B cell (primary cell): ENCODE data around the gene RAB30. TPM values are rescaled to one million over a fixed set of nuclear protein-coding genes. Genes with fewer than 3 reads are reported as not detected.

Experiments used
- ATAC-seq: fragments of 200-7000 bp; cut with Tn5 transposase; one replicate; pipeline ENCODE4 v1.10.0; 2021; ENCODE audit warnings: low read depth, mild to moderate bottlenecking, moderate number of reproducible peaks, moderate library complexity
- CTCF ChIA-PET: fragments of 350-600 bp; sonication (Branson Sonifier 250); formaldehyde crosslinking; loops from one replicate; lab custom pipeline; 2021; ENCODE audit warnings: antibody characterized with exemption, inconsistent platforms; lab: Charles Lee
- POLR2A ChIA-PET: fragments of 350-600 bp; sonication (Branson Sonifier 250); formaldehyde crosslinking; loops from one replicate; lab custom pipeline; 2021; ENCODE audit warnings: antibody characterized with exemption; lab: Charles Lee
- DNase-seq: peaks from one replicate; pipeline ENCODE4 v3.0.0; 2013
- H2AFZ ChIP-seq: 2 replicates; pipeline ENCODE4 v1.6.1; 2012; ENCODE audit warnings: mild to moderate bottlenecking, low read depth, low read length; ENCODE audit not compliant: insufficient read depth, poor library complexity, severe bottlenecking
- H3K27ac ChIP-seq, 2 donors: 1 replicate in 1 of 2; 2 replicates in 1 of 2; pipeline ENCODE4 v1.5.1; 2012 to 2013; ENCODE audit warnings: low read length in 2 of 2, mild to moderate bottlenecking in 2 of 2, moderate library complexity in 1 of 2
- H3K27me3 ChIP-seq, 4 experiments: fragments of 200-600 bp in 1 of 4; sonication (generic) in 1 of 4; replicated peaks in 1 of 4; 1 replicate in 2 of 4; 2 replicates in 2 of 4; pipeline versions ENCODE4 v1.6.1 to v1.7.0; 2013 to 2016; ENCODE audit warnings: low read length in 3 of 4, mild to moderate bottlenecking in 2 of 4, mixed read lengths in 1 of 4, moderate library complexity in 1 of 4; ENCODE audit not compliant: insufficient read depth in 4 of 4, control insufficient read depth in 3 of 4; ENCODE audit errors: control extremely low read depth in 1 of 4
- H3K36me3 ChIP-seq, 2 experiments: replicated peaks in 1 of 2; 1 replicate in 1 of 2; 2 replicates in 1 of 2; pipeline versions ENCODE4 v1.6.1 to v1.7.1; 2013; ENCODE audit warnings: low read length in 1 of 2; ENCODE audit not compliant: insufficient read depth in 2 of 2, control insufficient read depth in 1 of 2; ENCODE audit errors: control extremely low read depth in 1 of 2, extremely low read depth in 1 of 2
- H3K4me1 ChIP-seq, 2 donors: fragments of 200-600 bp in 1 of 2; sonication (generic) in 1 of 2; 1 replicate in 1 of 2; 2 replicates in 1 of 2; pipeline versions ENCODE4 v1.5.1 to v1.6.1; 2013 to 2017; ENCODE audit warnings: low read length in 2 of 2; ENCODE audit not compliant: control insufficient read depth in 2 of 2, insufficient read depth in 2 of 2
- H3K4me2 ChIP-seq: replicated peaks from 2 replicates; pipeline ENCODE3; 2012; ENCODE audit warnings: mild to moderate bottlenecking, low read depth, low read length; ENCODE audit not compliant: poor library complexity, severe bottlenecking
- H3K4me3 ChIP-seq, 5 experiments: fragments of 200-600 bp in 1 of 5; sonication (generic) in 1 of 5; 1 replicate in 3 of 5; 2 replicates in 2 of 5; pipeline versions ENCODE4 v1.5.1 to v1.7.0; 2011 to 2016; ENCODE audit warnings: low read length in 4 of 5, mild to moderate bottlenecking in 4 of 5, low read depth in 2 of 5, control low read depth in 1 of 5, moderate library complexity in 1 of 5; ENCODE audit not compliant: insufficient read depth in 1 of 5; ENCODE audit errors: control extremely low read depth in 1 of 5, extremely low read depth in 1 of 5
- H3K79me2 ChIP-seq: fragments of 200-600 bp; sonication (generic); one replicate; pipeline ENCODE4 v1.6.0; 2016; ENCODE audit warnings: low read length; ENCODE audit not compliant: control insufficient read depth, insufficient read depth
- H3K9ac ChIP-seq: fragments of 200-600 bp; sonication (generic); 2 replicates; pipeline ENCODE4 v1.6.1; 2017; ENCODE audit warnings: mild to moderate bottlenecking, low read length, moderate library complexity
- H3K9me3 ChIP-seq, 3 donors: one replicate each; pipeline versions ENCODE4 v1.6.1 to v1.7.1; 2013; ENCODE audit warnings: low read length in 2 of 3; ENCODE audit not compliant: control insufficient read depth in 2 of 3, insufficient read depth in 1 of 3; ENCODE audit errors: control extremely low read depth in 1 of 3
- H4K20me1 ChIP-seq: 2 replicates; pipeline ENCODE4 v1.6.0; 2012; ENCODE audit warnings: mild to moderate bottlenecking, low read length; ENCODE audit not compliant: insufficient read depth, control insufficient read depth, poor library complexity, severe bottlenecking
- H3K27ac Mint-ChIP-seq: one replicate; pipeline ENCODE4 v1.8.0; 2021; ENCODE audit warnings: mixed read lengths
- H3K27me3 Mint-ChIP-seq: one replicate; pipeline ENCODE4 v1.8.0; 2021; ENCODE audit warnings: mixed read lengths
- H3K4me1 Mint-ChIP-seq: one replicate; pipeline ENCODE4 v1.8.0; 2021; ENCODE audit warnings: mixed read lengths
- H3K4me3 Mint-ChIP-seq: one replicate; pipeline ENCODE4 v1.8.0; 2021; ENCODE audit warnings: mixed read lengths
- H3K9me3 Mint-ChIP-seq: one replicate; pipeline ENCODE4 v1.8.0; 2022; ENCODE audit warnings: mixed read lengths; ENCODE audit not compliant: insufficient read depth
- CTCF ChIP-seq: fragments of 200-600 bp; IDR thresholded peaks from one replicate; pipeline ENCODE4 v1.8.0; 2022; ENCODE audit warnings: antibody characterized with exemption, mild to moderate bottlenecking
- EZH2 ChIP-seq: IDR thresholded peaks from 2 replicates; pipeline ENCODE4 v1.6.1; 2012; ENCODE audit warnings: borderline replicate concordance, low read depth, mild to moderate bottlenecking, moderate library complexity, low read length; ENCODE audit not compliant: insufficient read depth, poor library complexity, severe bottlenecking
- WGBS: methylation state at CpG from one replicate; pipeline ENCODE4 v1.1.5; 2013; ENCODE audit warnings: missing lambda C conversion rate; ENCODE audit not compliant: insufficient coverage; 5-methylcytosine and 5-hydroxymethylcytosine counted together
- intact Hi-C: fragments of 100-400 bp; cut with micrococcal nuclease; formaldehyde crosslinking; loops from one replicate; pipeline ENCODE4 v1.10.0; 2022
- polyA plus RNA-seq: library from polyadenylated mRNA; depleted of rRNA; stranded (reverse); fragments of >200 nt; gene quantifications from 2 replicates; pipeline ENCODE4 v1.2.3, GENCODE V29; 2012
- total RNA-seq, 2 donors: library from RNA; stranded (reverse); fragments of 120-200 nt in 1 of 2; gene quantifications; 1 replicate in 1 of 2; 2 replicates in 1 of 2; pipeline versions ENCODE4 v1.2.3 to v1.2.4, GENCODE V29; 2013 to 2022

RAB30 gene
- total and polyA plus RNA-seq, 2 donors (not counting 1 experiment from before 2014, with no cell fraction given), result 26.6 to 214 TPM

GRCh38 chr11:82937554-82937953 is 134.1 kb downstream of the RAB30 start:
- WGBS, result no CpG with 5 or more reads among the region's 2 CpGs
- DNase-seq (no peak), ATAC-seq (no peak)
- H4K20me1 ChIP-seq, result no peaks in the 10 kb centered on the region
- no peaks in the 10 kb centered on the region for H3K36me3 ChIP-seq
- H3K27ac ChIP-seq, result no peak overlapping the region
- H3K27ac Mint-ChIP-seq, result no peak overlapping the region
- POLR2A ChIA-PET, result no interaction called here
- no peaks in the 10 kb centered on the region for H3K9me3 Mint-ChIP-seq
- H3K4me2 ChIP-seq, result no peak overlapping the region
- H3K9ac ChIP-seq, result no peak overlapping the region
- H2AFZ ChIP-seq, result no peak overlapping the region
- no peaks in the 10 kb centered on the region for H3K79me2 ChIP-seq
- TF ChIP-seq EZH2 (no peak), CTCF (no peak)
- no peak overlapping the region for H3K4me3 ChIP-seq
- no peaks in the 10 kb centered on the region for H3K27me3 ChIP-seq
- CTCF ChIA-PET, result interaction anchor here (2.0 kb wide), 1 partner anchor 10 kb away, joined by 5 read pairs; no protein-coding TSS in a partner anchor
- H3K9me3 ChIP-seq, result peaks cover 0 to 3% (median 0%) of the 10 kb centered on the region in 3 donors
- peaks cover under 1% of the 10 kb centered on the region in 2 donors for H3K4me1 ChIP-seq
- H3K4me3 Mint-ChIP-seq, result no peak overlapping the region
- intact Hi-C loops, result no loop called here
- peaks cover 5% of the 10 kb centered on the region for H3K4me1 Mint-ChIP-seq
- H3K27me3 Mint-ChIP-seq, result no peaks in the 10 kb centered on the region

- CTCF ChIA-PET, result no interaction called here
- Mint-ChIP-seq H3K27ac (no peak overlapping the region), H3K9me3 (no peaks in the 10 kb centered on the region), H3K4me1 (peaks cover 15% of the 10 kb centered on the region), H3K4me3 (no peak overlapping the region), H3K27me3 (no peaks in the 10 kb centered on the region)
- no peaks in the 10 kb centered on the region for H3K27me3 ChIP-seq
- no peak overlapping the region for H3K27ac ChIP-seq
- H3K4me3 ChIP-seq, result no peak overlapping the region
- no peaks in the 10 kb centered on the region for H3K36me3 ChIP-seq
- no peak overlapping the region for H3K9ac ChIP-seq
- no peak for TF ChIP-seq CTCF
- TF ChIP-seq EZH2, result no peak
- ATAC-seq, result no peak
- no CpG with 5 or more reads among the region's 3 CpGs for WGBS
- H3K9me3 ChIP-seq, result no peaks in the 10 kb centered on the region
- POLR2A ChIA-PET, result no interaction called here
- DNase-seq, result no peak
- H3K4me2 ChIP-seq, result no peak overlapping the region
- H2AFZ ChIP-seq, result no peak overlapping the region
- no peaks in the 10 kb centered on the region for H4K20me1 ChIP-seq
- no peaks in the 10 kb centered on the region for H3K79me2 ChIP-seq
- intact Hi-C loops, result no loop called here
- H3K4me1 ChIP-seq, result peaks cover 13 to 14% of the 10 kb centered on the region in 2 donors
Measured at GRCh38 chr11:82936261-82936660, 135.4 kb downstream of the RAB30 start.
